Stimulated activated memory B cell treated with anti-CD40 and anti-IgM and Interleukin-4, amounts not matched to agents 10 μg/mL and 1 μg/mL and 100 μg/mL, for 72 hours (primary cell): ENCODE measurements around the gene TRPM2.

Experiments
- ATAC-seq: fragments of 150-1000 bp; cut with Tn5 transposase; 2 replicates; pipeline ENCODE4 v1.10.0; 2021
- H3K27ac Mint-ChIP-seq: one replicate; pipeline ENCODE4 v1.8.0; 2022; ENCODE audit warnings: mild to moderate bottlenecking, mixed read lengths
- H3K27me3 Mint-ChIP-seq: one replicate; pipeline ENCODE4 v1.8.0; 2022; ENCODE audit warnings: mixed read lengths
- H3K36me3 Mint-ChIP-seq: one replicate; pipeline ENCODE4 v1.8.0; 2022; ENCODE audit warnings: mixed read lengths
- H3K4me1 Mint-ChIP-seq: one replicate; pipeline ENCODE4 v1.8.0; 2022; ENCODE audit warnings: mixed read lengths
- H3K4me3 Mint-ChIP-seq: one replicate; pipeline ENCODE4 v1.8.0; 2022; ENCODE audit warnings: mild to moderate bottlenecking, moderate library complexity, mixed read lengths
- H3K9me3 Mint-ChIP-seq: one replicate; pipeline ENCODE4 v1.8.0; 2022; ENCODE audit warnings: mixed read lengths

TRPM2 gene

GRCh38 chr21:44434936-44435635 lies 81.7 kb downstream of the TRPM2 start:
- no peak overlapping the region for H3K4me3 Mint-ChIP-seq
- no peaks in the 10 kb centered on the region for H3K27me3 Mint-ChIP-seq
- no peak overlapping the region for H3K27ac Mint-ChIP-seq
- no peaks in the 10 kb centered on the region for H3K4me1 Mint-ChIP-seq
- H3K9me3 Mint-ChIP-seq = peaks cover 12% of the 10 kb centered on the region
- peaks cover 36% of the 10 kb centered on the region for H3K36me3 Mint-ChIP-seq
- no peak for ATAC-seq

GRCh38 chr21:44436111-44436611 lies 82.7 kb downstream of the TRPM2 start:
- Mint-ChIP-seq H3K27ac (no peak overlapping the region), H3K4me3 (no peak overlapping the region), H3K36me3 (peaks cover 36% of the 10 kb centered on the region), H3K27me3 (no peaks in the 10 kb centered on the region), H3K9me3 (peaks cover 7% of the 10 kb centered on the region), H3K4me1 (no peaks in the 10 kb centered on the region)
- ATAC-seq = no peak

GRCh38 chr21:44436958-44437357 lies 83.5 kb downstream of the TRPM2 start:
- H3K36me3 Mint-ChIP-seq = peaks cover 28% of the 10 kb centered on the region
- no peaks in the 10 kb centered on the region for H3K4me1 Mint-ChIP-seq
- peaks cover under 1% of the 10 kb centered on the region for H3K9me3 Mint-ChIP-seq
- ATAC-seq = no peak
- H3K27ac Mint-ChIP-seq = no peak overlapping the region
- H3K27me3 Mint-ChIP-seq = no peaks in the 10 kb centered on the region
- H3K4me3 Mint-ChIP-seq = no peak overlapping the region

- Mint-ChIP-seq H3K9me3 (no peaks in the 10 kb centered on the region), H3K27ac (no peak overlapping the region), H3K36me3 (peaks cover 26% of the 10 kb centered on the region), H3K4me3 (no peak overlapping the region), H3K27me3 (no peaks in the 10 kb centered on the region), H3K4me1 (no peaks in the 10 kb centered on the region)
- no peak for ATAC-seq
Measured at GRCh38 chr21:44437371-44437695, 83.9 kb downstream of the TRPM2 start.

GRCh38 chr21:44437696-44438431 lies 84.4 kb downstream of the TRPM2 start:
- Mint-ChIP-seq H3K4me1 (no peaks in the 10 kb centered on the region), H3K4me3 (no peak overlapping the region), H3K36me3 (peaks cover 26% of the 10 kb centered on the region), H3K27ac (no peak overlapping the region), H3K9me3 (no peaks in the 10 kb centered on the region), H3K27me3 (no peaks in the 10 kb centered on the region)
- no peak for ATAC-seq

GRCh38 chr21:44438531-44439210 lies 85.2 kb downstream of the TRPM2 start:
- H3K27ac Mint-ChIP-seq = no peak overlapping the region
- no peaks in the 10 kb centered on the region for H3K4me1 Mint-ChIP-seq
- no peak overlapping the region for H3K4me3 Mint-ChIP-seq
- peaks cover 26% of the 10 kb centered on the region for H3K36me3 Mint-ChIP-seq
- no peaks in the 10 kb centered on the region for H3K27me3 Mint-ChIP-seq
- peak; percentile 42 for ATAC-seq
- no peaks in the 10 kb centered on the region for H3K9me3 Mint-ChIP-seq

- Mint-ChIP-seq H3K27ac (no peak overlapping the region), H3K4me1 (peaks cover 4% of the 10 kb centered on the region), H3K9me3 (no peaks in the 10 kb centered on the region), H3K36me3 (peaks cover 26% of the 10 kb centered on the region), H3K4me3 (no peak overlapping the region), H3K27me3 (peaks cover 2% of the 10 kb centered on the region)
- ATAC-seq = no peak
Measured at GRCh38 chr21:44439211-44439600, 85.8 kb downstream of the TRPM2 start.

- Mint-ChIP-seq H3K4me3 (no peak overlapping the region), H3K9me3 (no peaks in the 10 kb centered on the region), H3K27me3 (peaks cover 14% of the 10 kb centered on the region), H3K27ac (no peak overlapping the region), H3K36me3 (peaks cover 22% of the 10 kb centered on the region), H3K4me1 (peaks cover 15% of the 10 kb centered on the region)
- peak; percentile 10 for ATAC-seq
Measured at GRCh38 chr21:44440241-44441040, 87.0 kb downstream of the TRPM2 start.

GRCh38 chr21:44441041-44441400 lies 87.6 kb downstream of the TRPM2 start:
- Mint-ChIP-seq H3K36me3 (peaks cover 17% of the 10 kb centered on the region), H3K4me1 (peaks cover 15% of the 10 kb centered on the region), H3K4me3 (no peak overlapping the region), H3K9me3 (no peaks in the 10 kb centered on the region), H3K27ac (no peak overlapping the region), H3K27me3 (peaks cover 16% of the 10 kb centered on the region)
- no peak for ATAC-seq

GRCh38 chr21:44441581-44442265 lies 88.3 kb downstream of the TRPM2 start:
- H3K4me1 Mint-ChIP-seq = peaks cover 15% of the 10 kb centered on the region
- H3K36me3 Mint-ChIP-seq = peaks cover 12% of the 10 kb centered on the region
- no peaks in the 10 kb centered on the region for H3K9me3 Mint-ChIP-seq
- H3K27ac Mint-ChIP-seq = no peak overlapping the region
- ATAC-seq = no peak
- no peak overlapping the region for H3K4me3 Mint-ChIP-seq
- H3K27me3 Mint-ChIP-seq = peaks cover 16% of the 10 kb centered on the region

- no peak for ATAC-seq
- Mint-ChIP-seq H3K27me3 (peaks cover 16% of the 10 kb centered on the region), H3K4me3 (no peak overlapping the region), H3K27ac (no peak overlapping the region), H3K4me1 (peaks cover 15% of the 10 kb centered on the region), H3K36me3 (peaks cover 11% of the 10 kb centered on the region), H3K9me3 (no peaks in the 10 kb centered on the region)
Measured at GRCh38 chr21:44442266-44443125, 89.1 kb downstream of the TRPM2 start.

GRCh38 chr21:44443291-44443890 lies 90.0 kb downstream of the TRPM2 start:
- no peak overlapping the region for H3K27ac Mint-ChIP-seq
- peaks cover 15% of the 10 kb centered on the region for H3K4me1 Mint-ChIP-seq
- H3K27me3 Mint-ChIP-seq = peaks cover 17% of the 10 kb centered on the region
- H3K4me3 Mint-ChIP-seq = no peak overlapping the region
- peaks cover 11% of the 10 kb centered on the region for H3K36me3 Mint-ChIP-seq
- no peaks in the 10 kb centered on the region for H3K9me3 Mint-ChIP-seq
- ATAC-seq = no peak

GRCh38 chr21:44443891-44444285 lies 90.5 kb downstream of the TRPM2 start:
- H3K9me3 Mint-ChIP-seq = no peaks in the 10 kb centered on the region
- ATAC-seq = no peak
- no peak overlapping the region for H3K4me3 Mint-ChIP-seq
- no peak overlapping the region for H3K27ac Mint-ChIP-seq
- peaks cover 15% of the 10 kb centered on the region for H3K4me1 Mint-ChIP-seq
- H3K27me3 Mint-ChIP-seq = peaks cover 22% of the 10 kb centered on the region
- peaks cover 11% of the 10 kb centered on the region for H3K36me3 Mint-ChIP-seq
